Raji (cell line): ENCODE measurements around the gene TENM4.

Experiments used
- POLR2A ChIP-seq: IDR thresholded peaks from 2 replicates; pipeline ENCODE4 v1.6.1; 2011; ENCODE audit warnings: low read depth, low read length, control low read depth; ENCODE audit not compliant: insufficient read depth

Gene TENM4

DNA sequence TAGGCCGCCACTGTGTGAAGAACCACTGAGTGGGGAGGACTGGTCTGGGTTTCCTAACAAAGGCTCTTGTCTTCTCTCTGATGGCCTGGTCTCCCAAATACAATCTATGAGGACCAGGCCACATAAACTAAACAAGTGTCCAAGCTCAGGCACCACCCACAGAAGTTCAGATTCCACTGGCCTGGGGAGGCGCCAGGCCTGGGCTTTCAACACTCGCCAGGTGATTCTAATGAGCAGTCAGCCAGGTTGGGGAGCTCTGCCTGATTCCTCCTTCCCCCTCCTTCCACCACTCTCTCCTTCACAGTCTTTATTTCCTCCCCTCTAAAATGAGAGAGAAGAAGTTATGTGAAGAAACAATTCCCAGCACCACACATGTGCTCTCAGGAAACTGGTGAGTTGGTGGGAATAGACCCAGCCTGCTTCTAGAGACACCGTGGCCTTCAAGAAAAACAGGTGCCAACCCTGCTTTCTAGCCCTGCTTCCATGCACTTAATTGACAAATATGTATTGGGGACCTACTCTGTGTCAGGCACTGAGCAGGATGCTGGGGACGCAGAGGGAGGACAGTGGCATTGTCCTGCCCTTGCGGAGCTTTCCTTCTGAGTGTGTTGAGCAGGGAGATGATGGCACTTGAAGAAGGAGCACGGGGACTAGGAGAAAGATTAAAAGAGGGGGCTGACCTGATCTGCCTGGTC, 242.5 kb downstream of the TENM4 start:
- no peak for TF ChIP-seq POLR2A

DNA sequence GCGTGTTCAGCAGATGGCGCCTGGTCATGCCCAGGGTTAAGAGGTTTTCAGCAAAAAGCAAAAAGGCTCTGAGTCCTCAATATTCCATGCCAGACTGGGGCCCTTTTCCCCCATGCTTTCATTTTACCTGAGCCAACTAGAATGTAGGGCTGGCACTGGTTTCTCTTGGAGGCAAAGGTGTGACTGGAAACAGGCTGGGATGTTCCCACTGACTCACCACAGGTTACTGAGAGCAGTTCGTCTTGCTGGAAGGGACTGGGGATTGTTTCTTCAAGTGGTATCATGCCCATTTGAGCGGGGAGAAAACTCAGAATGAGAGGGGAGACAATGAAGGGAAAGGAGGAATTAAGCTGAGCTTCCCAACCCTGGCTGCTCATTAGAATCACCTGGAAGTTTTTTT, 243.9 kb downstream of the TENM4 start:
- no peak for TF ChIP-seq POLR2A

DNA sequence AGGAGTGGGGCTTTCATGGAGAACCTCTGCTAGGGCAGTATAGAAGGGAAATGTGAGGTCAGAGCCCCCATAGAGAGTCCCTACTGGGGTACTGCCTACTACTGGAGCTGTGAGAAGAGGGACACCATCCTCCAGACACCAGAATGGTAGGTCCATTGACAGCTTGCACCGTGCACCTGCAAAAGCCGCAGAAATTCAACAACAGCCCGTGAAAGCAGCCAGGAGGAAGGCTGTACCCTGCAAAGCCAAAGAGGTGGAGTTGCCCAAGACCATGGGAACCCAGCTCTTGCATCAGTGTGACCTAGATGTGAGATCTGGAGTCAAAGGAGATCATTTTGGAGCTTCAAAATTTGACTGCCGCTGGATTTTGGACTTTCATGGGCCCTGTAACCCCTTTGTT, 245.6 kb downstream of the TENM4 start:
- TF ChIP-seq POLR2A: no peak

GRCh38 chr11:79193663-79194310, 247.0 kb downstream of the TENM4 start:
- TF ChIP-seq POLR2A: no peak

GRCh38 chr11:79192836-79193235, 248.0 kb downstream of the TENM4 start:
- no peak for TF ChIP-seq POLR2A

- TF ChIP-seq POLR2A: no peak
Measured at GRCh38 chr11:79189601-79190000, 251.2 kb downstream of the TENM4 start.

GRCh38 chr11:79189055-79189454, 251.8 kb downstream of the TENM4 start:
- TF ChIP-seq POLR2A: no peak

DNA sequence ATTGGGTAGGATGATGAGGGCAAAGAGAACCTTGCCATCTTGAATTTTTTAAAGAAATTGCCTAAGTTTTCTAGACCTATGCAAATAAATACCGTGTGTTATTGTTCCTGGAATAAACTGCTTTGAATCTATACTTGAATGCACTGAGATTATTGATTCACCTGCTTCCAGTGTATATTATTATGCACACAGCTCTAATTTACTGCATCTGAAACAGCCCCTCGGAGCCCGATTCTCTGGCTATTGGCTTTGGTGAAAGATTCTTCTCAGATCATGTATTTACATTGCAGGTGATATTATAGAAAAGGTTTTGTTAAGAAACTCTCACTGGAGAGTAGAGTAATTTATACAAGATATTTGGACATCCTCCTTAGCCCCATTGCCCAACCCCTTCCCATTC, 254.2 kb downstream of the TENM4 start:
- TF ChIP-seq POLR2A: no peak

DNA sequence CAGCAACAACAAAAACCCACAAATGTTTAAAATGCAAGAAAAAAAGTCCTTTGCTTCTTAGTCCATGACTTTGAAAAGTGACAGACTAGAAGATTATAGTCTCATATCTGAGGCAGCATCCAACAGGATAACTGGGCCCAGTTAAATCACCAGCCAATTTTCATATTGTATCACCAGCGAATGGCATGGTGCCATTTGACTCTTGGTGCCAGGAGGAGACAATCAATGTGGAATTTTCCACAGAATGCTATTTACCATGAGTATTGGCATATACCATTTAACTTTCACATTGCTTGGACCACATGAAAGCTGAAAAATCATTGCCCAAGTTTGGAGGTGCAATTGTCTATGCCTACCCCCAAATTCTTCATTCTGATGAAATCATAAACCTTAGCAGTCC, 255.5 kb downstream of the TENM4 start:
- no peak for TF ChIP-seq POLR2A

GRCh38 chr11:79184285-79184684, 256.5 kb downstream of the TENM4 start:
- no peak for TF ChIP-seq POLR2A

- TF ChIP-seq POLR2A: no peak
Measured at GRCh38 chr11:79182794-79183193, 258.0 kb downstream of the TENM4 start.

GRCh38 chr11:79179087-79179486, 261.7 kb downstream of the TENM4 start:
- no peak for TF ChIP-seq POLR2A

- no peak for TF ChIP-seq POLR2A
Measured at GRCh38 chr11:79174045-79175008, 266.5 kb downstream of the TENM4 start.

DNA sequence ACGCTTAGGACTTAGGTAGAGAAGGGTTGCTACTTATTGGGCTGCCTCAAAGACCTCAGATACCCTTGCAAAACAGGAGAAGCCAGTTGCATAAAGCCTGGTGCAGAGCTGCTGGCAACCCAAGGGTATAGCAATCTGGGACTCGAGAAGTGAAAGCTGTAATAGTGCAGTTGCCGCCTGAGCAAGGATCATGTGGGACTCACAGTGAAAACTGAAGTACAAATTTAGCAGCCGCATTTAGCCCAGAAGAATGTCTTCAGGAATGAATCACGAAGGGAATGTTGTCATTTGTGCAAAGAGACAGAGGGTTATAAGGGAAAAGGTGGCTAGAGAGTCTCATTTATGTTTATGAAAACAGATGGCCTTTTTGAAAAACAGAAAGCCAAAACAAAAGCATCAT, 267.2 kb downstream of the TENM4 start:
- no peak for TF ChIP-seq POLR2A

DNA sequence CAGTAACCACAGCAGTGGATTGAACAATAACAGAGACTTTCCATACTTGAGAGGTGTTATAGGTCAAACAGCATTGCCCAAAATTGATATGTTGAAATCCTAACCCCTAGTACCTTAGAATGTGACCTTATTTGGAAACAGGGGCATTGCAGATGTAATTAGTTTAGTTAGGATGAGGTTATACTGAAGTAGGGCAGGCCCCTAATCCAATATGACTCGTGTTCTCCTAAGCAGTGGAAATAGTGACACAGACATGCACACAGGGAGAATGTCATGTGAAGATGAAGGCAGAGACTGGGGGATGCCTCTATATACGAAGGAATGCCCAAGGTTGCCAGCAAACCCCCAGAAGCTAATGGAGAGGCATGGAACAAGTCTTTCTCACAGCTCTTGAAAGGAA, 270.5 kb downstream of the TENM4 start:
- no peak for TF ChIP-seq POLR2A
